Kidney (tissue), 14 donors: Measurements from ENCODE around the gene CCDC196. TPM values are rescaled to one million over a fixed set of nuclear protein-coding genes. Genes with fewer than 3 reads are reported as not detected.
"Not testable (repeated sequence)": the region's sequence is repeated elsewhere in the genome, so short reads cannot be mapped to it uniquely, and the experiment has no call there.

Experiments used
- DNase-seq, 5 donors: peaks; one replicate each; pipeline ENCODE4 v3.0.0-alpha.2; 2013 to 2020
- FAIRE-seq: peaks from 2 replicates; lab custom pipeline; 2012; peaks lifted over from hg19 to GRCh38; lab: Jason Lieb, UNC
- H3K27ac ChIP-seq, 2 donors: one replicate each; pipeline ENCODE4 v1.7.0; 2013; ENCODE audit warnings: low read depth in 2 of 2, low read length in 2 of 2, inconsistent platforms in 1 of 2
- H3K27me3 ChIP-seq: one replicate; pipeline ENCODE4 v1.7.1; 2013; ENCODE audit warnings: low read length, inconsistent platforms; ENCODE audit not compliant: control insufficient read depth, insufficient read depth
- H3K36me3 ChIP-seq, 3 donors: one replicate each; pipeline versions ENCODE4 v1.7.0 to v1.7.1; 2013; ENCODE audit warnings: low read length in 3 of 3, control low read depth in 1 of 3, inconsistent platforms in 1 of 3; ENCODE audit not compliant: insufficient read depth in 3 of 3, control insufficient read depth in 2 of 3
- H3K4me1 ChIP-seq, 3 donors: one replicate each; pipeline versions ENCODE4 v1.7.0 to v1.7.1; 2013; ENCODE audit warnings: low read length in 3 of 3, inconsistent platforms in 1 of 3, low read depth in 1 of 3; ENCODE audit not compliant: control insufficient read depth in 2 of 3, insufficient read depth in 2 of 3
- H3K4me3 ChIP-seq, 3 donors: one replicate each; pipeline versions ENCODE4 v1.7.0 to v1.8.1; 2013; ENCODE audit warnings: low read length in 3 of 3, control low read depth in 1 of 3, inconsistent platforms in 1 of 3
- H3K9ac ChIP-seq, 3 donors: one replicate each; pipeline versions ENCODE4 v1.7.0 to v1.7.1; 2013; ENCODE audit warnings: low read length in 3 of 3, control low read depth in 1 of 3, inconsistent platforms in 1 of 3
- H3K9me3 ChIP-seq, 3 donors: one replicate each; pipeline versions ENCODE4 v1.7.0 to v1.7.1; 2013; ENCODE audit warnings: low read length in 3 of 3, control low read depth in 1 of 3, inconsistent platforms in 1 of 3; ENCODE audit not compliant: control insufficient read depth in 2 of 3, insufficient read depth in 1 of 3
- CTCF ChIP-seq: IDR thresholded peaks from 3 replicates; pipeline ENCODE4 v1.5.1; 2012; ENCODE audit warnings: mild to moderate bottlenecking, moderate library complexity, borderline replicate concordance; ENCODE audit not compliant: insufficient read depth; ENCODE audit errors: extremely low read depth
- intact Hi-C: fragments of 100-400 bp; cut with DNase I; formaldehyde crosslinking; loops from one replicate; pipeline ENCODE4 v1.11.1; 2022
- polyA plus RNA-seq: library from polyadenylated mRNA; stranded (reverse); fragments of 350-450 nt; fragmentation: Illumina TruSeq; extraction: RNeasy Lipid Tissue Mini Kit (QIAGEN cat#74804); gene quantifications from one replicate; pipeline ENCODE4 v1.2.3, GENCODE V29; 2014; ENCODE audit warnings: low read depth, low replicate concordance; ENCODE audit not compliant: insufficient read depth
- total RNA-seq: library from RNA; stranded (reverse); fragmentation: NEBNext Ultra II Directional; extraction: Animal tissue kit (Norgen Biotek cat#: 25700); gene quantifications from one replicate; pipeline ENCODE4 v1.2.1, GENCODE V29; 2021
- donor health status: control.
- donor health status: control.
- donor health status: control.
- donor health status: control.
- donor health status: control.
- donor health status: DM: yes; HTN: yes; CAD: no.
- donor health status: Normal renal cell carcinoma (clear cell type).

The CCDC196 gene
- total and polyA plus RNA-seq, 2 donors from 2014 or later = not detected

GRCh38 chr14:66541627-66542026 lies 55.5 kb downstream of the CCDC196 start:
- no peak for FAIRE-seq

DNA sequence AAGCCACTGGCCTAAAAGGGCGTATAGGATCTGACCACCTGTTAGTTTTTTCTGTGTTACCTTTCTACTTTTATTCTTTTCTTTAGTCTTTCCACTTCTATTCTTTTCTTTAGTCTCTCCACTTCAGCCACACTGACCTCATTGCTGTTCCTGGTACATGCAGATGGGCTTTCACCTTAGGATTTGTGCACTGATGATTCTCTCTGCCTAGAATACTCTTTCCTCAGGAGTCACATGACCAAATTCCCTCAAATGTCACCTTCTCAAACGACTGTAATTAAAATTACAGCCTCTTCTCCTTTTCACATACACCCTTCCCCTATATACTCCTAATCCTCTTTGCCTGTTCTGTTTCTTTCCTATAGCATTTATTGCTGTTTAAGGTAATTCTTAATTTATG lies 57.8 kb downstream of the CCDC196 start:
- no peak for TF ChIP-seq CTCF
- FAIRE-seq = no peak

More at GRCh38 chr14:66541627-66542026, 55.5 kb downstream of the CCDC196 start:
- intact Hi-C loops = no loop called here
- Histone ChIP-seq H3K4me1 (no peaks in the 10 kb centered on the region), H3K9me3 (no peaks in the 10 kb centered on the region), H3K27me3 (no peaks in the 10 kb centered on the region), H3K9ac (no peak overlapping the region), H3K4me3 (no peak overlapping the region), H3K36me3 (no peaks in the 10 kb centered on the region), H3K27ac (no peak overlapping the region)
- no peak for TF ChIP-seq CTCF
- no peak for DNase-seq

DNA sequence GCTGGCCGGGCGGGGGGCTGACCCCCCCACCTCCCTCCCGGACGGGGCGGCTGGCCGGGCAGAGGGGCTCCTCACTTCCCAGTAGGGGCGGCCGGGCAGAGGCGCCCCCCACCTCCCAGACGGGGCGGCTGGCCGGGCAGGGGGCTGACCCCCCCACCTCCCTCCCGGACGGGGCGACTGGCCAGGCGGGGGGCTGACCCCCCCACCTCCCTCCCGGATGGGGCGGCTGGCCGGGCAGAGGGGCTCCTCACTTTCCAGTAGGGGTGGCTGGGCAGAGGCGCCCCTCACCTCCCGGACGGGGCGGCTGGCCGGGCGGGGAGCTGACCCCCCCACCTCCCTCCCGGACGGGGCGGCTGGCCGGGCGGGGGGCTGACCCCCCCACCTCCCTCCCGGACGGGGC lies 59.0 kb downstream of the CCDC196 start:
- intact Hi-C loops, FAIRE-seq, H3K9ac ChIP-seq, H3K9me3 ChIP-seq, H3K27ac ChIP-seq, H3K4me3 ChIP-seq, H3K27me3 ChIP-seq, H3K4me1 ChIP-seq, DNase-seq, H3K36me3 ChIP-seq: not testable (repeated sequence)

More for the DNA sequence above, 57.8 kb downstream of the CCDC196 start:
- Histone ChIP-seq H3K9ac (no peak overlapping the region), H3K27ac (no peak overlapping the region), H3K4me3 (no peak overlapping the region), H3K36me3 (no peaks in the 10 kb centered on the region), H3K4me1 (no peaks in the 10 kb centered on the region), H3K27me3 (no peaks in the 10 kb centered on the region), H3K9me3 (no peaks in the 10 kb centered on the region)
- no peak for DNase-seq
- intact Hi-C loops = no loop called here

DNA sequence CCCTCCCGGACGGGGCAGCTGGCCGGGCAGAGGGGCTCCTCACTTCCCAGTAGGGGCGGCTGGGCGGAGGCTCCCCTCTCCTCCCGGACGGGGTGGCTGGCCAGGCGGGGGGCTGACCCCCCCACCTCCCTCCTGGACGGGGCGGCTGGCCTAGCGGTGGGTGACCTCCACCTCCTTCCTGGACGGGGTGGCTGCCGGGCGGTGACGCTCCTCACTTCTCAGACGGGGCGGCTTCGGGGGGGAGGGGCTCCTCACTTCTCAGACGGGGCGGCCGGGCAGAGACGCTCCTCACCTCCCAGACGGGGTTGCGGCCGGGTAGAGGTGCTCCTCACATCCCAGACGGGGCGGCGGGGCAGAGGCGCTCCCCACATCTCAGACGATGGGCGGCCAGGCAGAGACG lies 59.6 kb downstream of the CCDC196 start:
- FAIRE-seq, H3K36me3 ChIP-seq, H3K27ac ChIP-seq, H3K4me1 ChIP-seq, H3K9ac ChIP-seq, H3K9me3 ChIP-seq, intact Hi-C loops, H3K4me3 ChIP-seq, H3K27me3 ChIP-seq: not testable (repeated sequence)
- peak in 1 of 5 donors; percentile 67 for DNase-seq

Other genes starting within 250 kb of the CCDC196 start
- gene GPHN, start 21.8 kb downstream of the CCDC196 start, total RNA-seq = 35.4 TPM
- gene GPHN, start 21.8 kb downstream of the CCDC196 start, polyA plus RNA-seq = 62.0 TPM